ENCODE results near the gene PRMT1.

GRCh38 chr19:49643466-49643865, 33.6 kb upstream of the PRMT1 start:
- TF ChIP-seq CTCF (IDR thresholded peaks at IDR 0.05) (no peak), POLR2A (IDR thresholded peaks at IDR 0.05) (no peak)
